GM21390 (cell line): ENCODE measurements around the gene PRMT7.

ENCODE experiments used
- ATAC-seq: cut with Tn5 transposase; IDR thresholded peaks from one replicate; pipeline ENCODE4 v1.9.1; 2021; ENCODE audit not compliant: unreplicated experiment

Gene PRMT7

DNA sequence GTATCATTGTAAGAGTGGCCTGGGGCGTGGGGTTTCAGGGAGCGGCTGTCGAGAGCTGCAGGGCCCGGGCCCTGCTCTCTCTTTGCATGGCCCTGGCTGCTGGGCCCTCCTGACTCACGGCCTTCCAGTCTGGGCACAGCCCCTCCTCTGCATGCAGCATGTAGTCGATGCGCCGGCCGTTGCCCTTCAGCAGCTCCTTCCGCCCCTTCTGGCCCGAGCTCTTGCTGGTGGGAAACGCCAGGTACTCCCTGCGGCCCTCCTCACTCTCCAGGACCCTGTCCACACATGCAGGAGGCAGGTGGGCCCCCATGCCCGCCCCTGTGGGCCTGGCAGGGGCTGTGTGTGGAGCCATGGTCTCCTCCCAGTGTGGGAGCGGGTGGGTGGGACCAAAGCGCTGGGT, 50.7 kb downstream of the PRMT7 start:
- ATAC-seq = no peak

DNA sequence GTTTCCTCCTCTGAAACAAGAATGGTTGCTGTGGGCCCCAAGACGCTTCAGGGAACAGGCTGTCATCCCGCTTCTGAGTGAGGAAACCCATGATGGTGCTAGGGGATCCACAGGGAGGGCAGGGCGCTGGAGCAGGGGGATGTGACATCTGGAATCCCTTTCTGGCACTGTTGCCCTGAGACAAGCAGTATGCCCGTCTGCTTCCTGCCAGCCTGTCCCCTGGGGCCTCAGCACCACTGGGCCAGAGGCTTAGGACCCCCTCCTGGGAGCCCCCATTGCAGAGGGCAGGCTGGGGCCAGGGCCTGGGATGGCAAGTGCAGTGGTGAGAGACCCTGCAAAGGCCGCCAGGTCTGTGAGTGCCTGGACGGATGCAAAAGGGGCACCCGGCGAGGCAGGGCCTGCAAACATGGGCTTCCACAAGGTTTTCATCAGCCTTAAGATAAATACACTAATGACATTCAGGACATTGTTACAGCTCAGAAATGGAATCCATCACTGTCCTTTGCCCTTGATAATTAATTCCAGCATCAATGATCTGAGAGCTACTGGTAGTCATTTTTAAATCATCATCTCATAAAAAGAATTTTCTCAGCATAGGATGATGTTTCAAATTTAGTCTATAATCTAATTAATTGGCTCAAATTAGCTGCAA, 51.6 kb downstream of the PRMT7 start:
- ATAC-seq = no peak

DNA sequence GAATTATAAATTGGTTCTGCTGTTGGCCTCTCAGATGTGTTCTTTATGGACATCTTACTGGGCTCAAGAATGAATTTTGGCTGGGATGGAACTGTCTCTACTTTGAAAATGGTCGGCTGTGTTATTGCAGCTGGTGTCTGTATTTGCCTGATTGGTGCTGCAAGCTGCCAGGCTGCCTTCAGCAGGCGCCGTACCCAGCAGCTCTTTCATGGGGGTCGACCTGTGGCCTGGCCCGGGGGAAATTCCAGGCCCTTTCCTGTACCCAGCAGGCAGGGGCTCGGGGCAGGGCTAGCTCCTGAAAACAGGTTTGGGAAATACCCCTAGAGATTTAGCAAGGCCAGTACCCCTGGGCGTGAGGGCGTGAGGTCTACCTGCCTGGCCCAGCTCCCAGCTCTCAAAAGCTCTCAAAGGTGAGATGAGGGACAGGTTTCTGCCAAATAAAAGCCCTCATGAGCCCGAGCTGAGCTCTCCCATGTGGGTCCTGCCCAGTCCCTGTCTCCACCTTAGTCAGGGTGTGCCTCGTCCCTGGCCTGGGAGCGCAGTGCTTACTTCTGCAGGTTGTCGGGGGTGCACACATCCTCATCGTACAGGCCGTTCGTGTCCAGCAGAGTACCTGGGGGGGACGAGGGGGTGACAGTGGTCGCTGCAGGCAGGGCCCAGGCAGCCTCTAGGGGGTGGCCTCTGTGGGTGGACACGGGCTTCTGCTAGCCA, 52.3 kb downstream of the PRMT7 start:
- no peak for ATAC-seq

DNA sequence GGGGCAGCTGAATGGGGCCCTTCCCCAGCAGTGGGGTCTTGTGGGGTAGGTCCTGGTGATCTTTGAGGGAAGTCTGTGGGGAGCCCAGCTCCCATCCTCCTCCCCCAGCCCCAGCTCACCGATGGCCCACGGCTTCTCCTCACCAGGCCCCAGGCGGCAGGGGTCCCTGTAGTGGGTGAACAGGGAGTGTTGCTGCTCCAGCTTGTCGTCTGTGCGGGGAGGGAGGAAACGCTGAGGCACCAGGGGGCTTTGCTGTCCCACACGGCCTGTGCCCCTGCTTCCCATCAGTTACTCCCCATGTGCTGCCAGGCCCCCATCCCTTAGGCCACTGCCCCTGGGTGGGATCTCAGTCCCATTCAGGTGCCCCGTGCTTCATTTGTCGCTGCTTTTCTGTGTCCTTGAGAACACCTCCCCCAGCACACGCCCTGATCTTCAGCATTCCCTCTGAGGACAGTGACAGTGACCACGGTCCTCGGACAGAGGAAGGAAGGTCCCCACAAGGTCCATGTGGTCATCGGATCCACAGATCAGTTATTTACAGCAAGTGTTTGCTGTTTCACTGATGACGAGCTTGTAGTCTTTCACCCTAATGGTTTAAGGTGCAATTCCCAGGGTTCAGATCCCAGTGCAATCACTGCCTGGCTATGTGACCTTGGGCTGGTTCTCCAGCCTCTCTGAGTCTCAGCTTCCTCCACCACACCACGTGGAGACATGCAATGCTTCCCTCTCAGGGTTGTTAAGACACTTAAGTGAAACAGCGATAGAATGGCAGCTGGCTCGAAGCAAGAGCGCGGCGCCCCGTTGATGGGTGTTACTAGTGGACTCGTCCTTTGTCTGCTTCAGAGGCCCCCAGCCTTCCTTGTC, 53.1 kb downstream of the PRMT7 start:
- no peak for ATAC-seq

DNA sequence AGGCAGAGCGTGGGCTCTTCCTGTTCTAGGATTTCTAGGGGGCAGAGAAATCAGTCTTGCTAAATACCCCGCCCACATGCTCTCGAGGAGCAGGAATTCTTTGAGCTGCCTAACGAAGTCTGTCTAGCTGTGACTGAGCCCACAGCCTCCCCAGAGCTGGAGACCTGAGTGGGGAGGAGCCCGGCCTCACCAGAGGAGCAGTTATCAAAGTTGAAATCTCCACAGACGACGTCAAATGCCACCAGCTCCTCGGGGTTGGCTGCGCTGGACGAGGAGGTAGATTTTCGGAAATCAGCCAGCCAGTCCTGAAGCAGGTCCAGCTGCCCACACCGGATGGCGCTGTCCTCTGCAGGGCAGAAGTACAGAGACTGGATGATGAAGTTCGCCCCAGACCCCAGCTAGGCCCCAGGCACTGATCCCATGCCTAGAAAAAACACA, 53.8 kb downstream of the PRMT7 start:
- ATAC-seq = no peak

DNA sequence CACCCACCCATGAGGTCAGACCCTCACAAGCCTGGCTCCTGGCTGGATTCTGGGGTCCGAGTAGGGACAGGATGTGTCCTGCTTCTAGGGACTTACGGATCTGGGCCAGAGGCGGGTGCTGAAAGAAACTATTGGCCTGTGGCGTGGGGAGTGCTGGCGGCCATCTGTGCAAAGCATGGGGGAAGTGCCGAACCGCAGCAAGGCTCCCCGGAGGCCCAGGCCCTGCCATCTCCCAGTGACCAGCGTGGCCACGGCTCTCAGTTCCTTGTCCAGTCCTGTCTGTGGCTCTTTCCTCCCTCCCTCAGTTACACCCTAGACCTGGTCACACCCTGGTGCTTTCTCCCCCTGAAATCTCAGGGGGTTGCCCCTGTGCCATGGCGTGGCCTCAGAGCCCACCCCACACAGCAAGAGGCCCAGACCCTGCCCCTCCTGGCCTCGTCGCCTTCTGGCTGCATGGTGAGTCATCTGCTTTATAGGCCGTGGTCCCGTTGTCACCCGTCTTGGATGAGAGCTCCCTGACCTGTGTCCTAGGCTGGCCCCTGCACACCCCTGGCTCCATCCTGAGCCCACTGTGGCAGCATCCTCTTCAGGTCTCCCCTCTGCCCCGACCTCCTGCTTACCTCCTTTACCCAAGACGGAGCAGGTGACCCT, 54.5 kb downstream of the PRMT7 start:
- no peak for ATAC-seq

DNA sequence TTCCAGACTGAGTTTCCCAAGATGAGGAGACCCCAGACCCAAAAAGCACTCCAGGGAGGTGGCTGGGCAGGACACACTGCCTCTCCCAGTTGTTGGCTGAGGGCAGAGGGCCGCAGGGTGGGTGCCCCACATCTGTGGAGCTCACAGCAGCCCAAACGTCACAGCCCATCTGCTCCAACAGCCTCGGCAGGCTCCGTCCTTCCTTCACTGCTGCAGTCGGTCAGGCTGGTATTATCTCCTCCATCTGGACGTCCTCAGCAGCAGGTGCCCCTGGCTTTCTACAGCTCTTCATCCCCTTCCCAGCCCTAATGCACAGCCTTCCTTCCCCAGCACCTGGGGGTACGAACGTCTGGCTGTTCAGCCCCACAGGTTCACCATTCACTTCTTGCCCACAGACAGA, 55.2 kb downstream of the PRMT7 start:
- no peak for ATAC-seq

DNA sequence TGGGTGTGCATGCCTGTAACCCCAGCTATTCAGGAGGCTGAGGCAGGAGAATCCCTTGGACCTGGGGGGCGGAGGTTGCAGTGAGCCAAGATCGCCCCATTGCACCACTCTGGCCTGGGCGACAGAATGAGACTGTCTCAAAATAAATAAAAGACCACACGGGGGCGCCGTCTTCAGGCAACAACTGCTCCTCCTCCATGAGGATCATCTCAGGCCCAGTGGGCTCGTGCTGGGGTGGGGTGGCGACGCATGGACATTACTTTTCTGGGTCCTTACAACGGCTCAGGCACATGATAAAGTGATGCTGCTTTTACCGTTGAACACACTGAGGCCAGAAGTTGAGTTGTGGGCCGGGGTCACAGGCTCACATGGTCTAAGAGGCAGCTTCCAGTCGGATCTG, 56.2 kb downstream of the PRMT7 start:
- no peak for ATAC-seq

DNA sequence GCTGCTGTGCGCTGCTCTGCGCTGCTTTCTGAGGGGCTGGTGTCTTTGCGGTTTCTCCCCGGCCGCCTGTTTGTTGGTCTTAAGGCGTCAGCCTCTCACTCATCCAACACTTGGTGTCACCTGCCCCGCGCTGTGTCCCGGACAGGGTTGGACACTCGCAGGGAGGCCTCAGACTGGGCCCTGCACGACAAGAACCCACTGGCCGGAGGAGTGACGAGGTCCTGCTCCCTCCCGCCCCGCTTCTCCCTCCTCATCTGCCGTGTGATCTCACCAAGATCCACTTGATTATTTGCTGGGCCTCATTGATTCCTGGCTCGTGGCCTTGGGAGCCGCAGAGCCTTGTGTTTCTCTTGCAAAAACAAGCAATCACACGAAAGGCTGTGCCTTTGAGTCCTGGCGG, 56.6 kb downstream of the PRMT7 start:
- no peak for ATAC-seq

DNA sequence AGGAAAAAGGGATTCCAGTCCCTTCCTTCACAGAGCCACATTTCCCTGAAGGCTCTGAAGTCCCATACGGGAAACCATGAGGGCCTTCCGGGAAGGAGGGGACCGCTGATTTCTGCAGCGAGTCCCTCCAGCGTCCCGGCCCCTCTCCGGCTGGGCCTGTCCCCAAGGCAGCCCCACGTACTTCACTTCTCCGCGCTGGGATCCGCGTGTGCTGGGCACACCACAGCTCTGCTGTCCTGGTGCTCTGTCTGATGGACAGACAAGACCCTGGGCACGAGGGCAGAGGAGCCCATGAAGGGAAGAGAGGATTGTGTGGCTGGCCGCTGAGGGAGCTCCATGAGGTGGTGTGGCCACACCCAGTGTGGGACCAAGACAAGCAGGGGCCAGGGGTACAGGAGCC, 57.1 kb downstream of the PRMT7 start:
- no peak for ATAC-seq

DNA sequence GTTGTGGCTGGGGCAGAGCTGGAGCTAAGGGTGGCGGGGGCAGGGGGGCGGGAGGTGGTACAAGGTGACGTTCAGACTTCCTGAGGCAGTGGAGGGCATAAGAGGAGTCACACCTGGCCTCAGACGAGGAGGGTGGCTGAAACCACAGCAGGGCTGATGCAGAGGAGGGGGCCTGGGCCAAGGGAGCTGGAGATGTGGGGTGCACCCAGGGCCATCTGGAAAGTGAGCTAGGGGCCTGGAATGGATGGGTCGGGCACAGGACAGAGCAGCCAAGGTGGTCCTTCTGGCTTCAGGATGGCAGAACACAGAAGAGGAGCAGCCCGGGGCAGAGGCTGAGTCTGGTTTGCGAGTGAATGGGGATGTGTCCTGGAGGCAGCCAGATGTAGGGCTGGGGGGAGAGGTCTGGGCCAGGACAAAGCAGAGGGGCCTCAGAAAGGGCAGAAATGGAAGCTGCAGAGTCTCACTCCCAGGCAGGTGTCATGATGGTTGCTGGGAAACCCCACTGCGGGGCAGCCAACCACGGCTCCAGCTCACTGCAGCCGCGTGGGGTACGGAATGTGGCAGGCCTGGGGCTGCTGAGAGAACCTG, 57.6 kb downstream of the PRMT7 start:
- ATAC-seq = no peak

DNA sequence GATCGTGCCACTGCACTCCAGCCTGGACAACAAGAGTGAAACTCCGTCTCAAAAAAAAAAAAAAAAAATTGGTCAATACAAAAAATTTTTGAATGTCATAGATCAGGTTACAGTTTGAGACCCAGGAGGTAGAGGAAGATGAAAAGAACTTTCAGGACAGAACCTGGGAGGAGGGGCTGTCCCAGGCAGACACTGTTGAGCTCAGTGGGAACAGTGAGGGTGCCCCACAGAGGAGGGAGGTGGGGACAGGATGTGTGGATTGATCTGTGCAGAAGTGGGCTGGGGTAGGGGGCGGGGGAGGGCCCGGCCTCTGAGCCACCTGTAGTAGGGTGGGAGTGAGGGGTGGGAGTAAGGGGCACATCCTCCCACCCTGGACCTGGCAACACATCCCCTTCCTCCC, 58.3 kb downstream of the PRMT7 start:
- ATAC-seq = no peak

DNA sequence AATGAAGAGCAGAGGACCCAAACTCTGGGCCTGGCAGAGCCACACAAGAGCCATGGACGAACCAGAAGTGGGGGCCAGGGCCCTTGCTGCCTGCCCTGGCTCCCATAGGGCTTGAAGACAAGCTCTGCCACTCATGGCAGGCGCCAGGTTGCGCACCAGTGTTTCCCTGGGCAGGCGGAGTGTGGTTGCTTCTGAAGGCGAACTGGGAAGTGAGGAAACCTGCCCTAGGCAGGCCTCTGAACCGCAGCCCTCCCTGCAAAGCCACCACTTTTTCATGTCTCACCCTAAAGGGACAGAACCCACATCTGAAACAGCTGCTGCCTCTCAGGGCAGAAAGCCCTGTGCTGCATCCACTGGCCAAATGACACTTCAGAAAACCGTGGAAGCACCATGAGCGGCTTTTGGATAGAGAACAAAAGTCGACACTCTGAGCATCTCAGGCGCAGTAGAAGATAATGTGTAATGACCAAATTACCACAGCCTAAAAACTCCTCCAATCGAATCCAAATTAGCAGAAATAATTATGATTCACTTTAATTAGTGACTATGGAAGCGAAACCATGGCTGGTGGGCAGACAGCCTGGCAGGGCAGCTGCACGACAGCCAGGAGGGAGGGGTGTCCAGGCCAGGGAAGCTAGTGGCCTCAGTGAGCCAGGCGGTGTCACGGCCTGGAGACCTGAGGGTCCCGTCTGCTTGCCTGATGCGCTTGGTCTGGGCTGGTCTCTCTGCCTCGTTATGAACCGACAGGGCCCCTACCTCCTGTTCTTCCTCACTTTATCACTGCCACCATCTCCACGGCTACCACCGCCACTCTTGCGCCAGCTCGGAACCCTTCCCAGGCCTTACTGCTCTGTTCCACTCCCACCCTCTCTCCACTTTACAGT, 59.1 kb downstream of the PRMT7 start:
- peak; percentile 70 for ATAC-seq

DNA sequence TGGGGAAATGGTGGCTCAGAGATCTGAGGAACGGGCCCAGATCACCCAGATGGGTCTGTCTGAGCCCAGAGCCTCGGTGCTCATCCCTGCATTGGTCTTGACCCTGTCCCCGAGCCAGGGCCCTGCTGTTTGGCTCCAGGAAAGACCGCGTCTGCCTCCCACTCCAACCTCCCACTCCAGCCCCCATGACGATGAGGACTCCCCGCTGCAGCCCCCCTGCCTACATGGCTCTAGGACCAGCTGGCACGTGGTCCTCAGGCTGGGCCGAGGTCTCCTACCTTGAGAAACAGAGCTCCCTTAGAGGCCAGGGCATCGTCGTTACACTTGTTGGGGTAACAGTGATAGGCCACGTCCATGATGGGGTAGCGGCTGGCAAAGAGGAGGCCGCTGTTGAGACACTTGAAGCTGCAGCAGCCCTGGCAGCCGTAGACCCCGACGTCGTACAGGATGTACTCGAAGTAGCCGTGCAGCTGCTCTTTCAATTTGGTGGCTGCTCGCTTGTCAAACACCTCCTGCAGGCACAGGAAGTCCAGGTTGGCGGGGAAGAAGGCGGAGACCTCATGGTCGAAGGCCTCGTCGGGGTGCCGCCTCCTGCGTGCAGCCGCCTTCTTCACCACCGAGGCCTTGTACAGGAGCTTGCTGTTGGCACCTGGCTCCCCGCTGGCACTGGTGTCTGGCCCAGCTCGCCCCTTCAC, 59.9 kb downstream of the PRMT7 start:
- ATAC-seq = no peak

DNA sequence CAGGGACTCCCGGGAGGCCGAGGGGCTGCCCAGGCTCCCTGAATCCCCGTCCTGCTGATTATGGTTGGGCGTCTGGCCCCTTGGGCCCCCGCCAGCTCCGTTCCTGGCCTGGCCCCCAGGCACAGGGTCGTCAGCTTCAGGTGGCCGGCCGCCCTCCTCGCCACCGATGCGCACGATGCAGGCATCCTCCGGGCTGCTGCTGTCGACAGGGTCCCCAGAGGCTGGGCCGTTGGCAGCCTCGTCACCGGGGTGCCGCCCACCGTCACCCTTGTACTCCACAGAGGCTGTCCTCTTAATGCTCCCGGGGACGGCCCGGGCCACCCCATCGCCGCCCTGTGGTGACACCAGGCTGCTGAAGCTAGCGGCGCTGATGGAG, 60.4 kb downstream of the PRMT7 start:
- ATAC-seq = no peak

DNA sequence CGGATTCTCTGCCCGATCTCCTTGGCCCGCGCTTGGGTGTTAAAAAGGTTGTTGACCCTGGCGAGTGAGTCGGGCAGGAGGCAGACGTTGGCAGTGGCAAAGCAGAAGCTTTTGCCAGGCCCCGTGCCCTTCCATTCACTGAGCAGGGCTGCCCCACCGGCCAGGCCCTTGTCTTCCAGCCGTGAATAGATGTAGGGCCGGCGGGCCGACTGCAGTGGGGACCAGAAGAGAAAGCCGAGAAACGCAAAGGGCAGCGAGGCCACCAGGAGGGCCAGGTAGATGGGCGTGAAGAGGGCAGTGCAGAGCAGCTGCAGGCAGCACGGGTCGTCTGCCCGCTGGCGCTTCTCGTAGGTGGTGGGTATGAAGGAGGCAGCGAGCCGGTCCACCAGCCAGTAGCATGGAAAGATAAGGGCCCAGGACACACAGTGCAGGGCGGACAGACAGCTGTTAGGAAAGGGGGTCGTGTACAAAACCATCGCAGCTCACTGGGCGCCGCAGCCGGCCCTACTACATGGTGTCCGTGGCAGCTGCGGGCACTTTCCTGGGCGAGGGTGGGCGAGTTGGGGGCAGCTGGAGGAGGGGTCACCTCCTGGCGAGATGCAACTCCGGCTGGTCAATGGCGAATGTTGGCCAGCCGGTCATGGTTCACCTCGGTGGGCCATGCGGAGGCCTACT, 61.0 kb downstream of the PRMT7 start:
- no peak for ATAC-seq

DNA sequence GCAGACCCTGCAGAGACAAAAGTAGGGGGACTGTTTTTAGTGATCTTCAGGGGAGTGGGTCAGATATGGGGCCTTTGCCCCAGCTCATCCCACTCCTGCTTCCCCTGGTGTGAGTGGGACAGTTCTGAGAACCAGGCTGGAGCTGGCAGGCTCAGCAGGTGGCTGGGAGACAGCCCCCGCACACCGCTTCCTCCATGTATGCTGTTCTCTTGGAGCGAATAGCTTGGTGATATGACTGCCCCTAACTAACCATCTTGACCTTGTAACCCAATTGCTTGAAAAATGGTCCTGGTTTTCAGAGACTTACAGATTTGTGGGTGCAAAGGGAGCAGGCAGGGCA, 61.5 kb downstream of the PRMT7 start:
- no peak for ATAC-seq

DNA sequence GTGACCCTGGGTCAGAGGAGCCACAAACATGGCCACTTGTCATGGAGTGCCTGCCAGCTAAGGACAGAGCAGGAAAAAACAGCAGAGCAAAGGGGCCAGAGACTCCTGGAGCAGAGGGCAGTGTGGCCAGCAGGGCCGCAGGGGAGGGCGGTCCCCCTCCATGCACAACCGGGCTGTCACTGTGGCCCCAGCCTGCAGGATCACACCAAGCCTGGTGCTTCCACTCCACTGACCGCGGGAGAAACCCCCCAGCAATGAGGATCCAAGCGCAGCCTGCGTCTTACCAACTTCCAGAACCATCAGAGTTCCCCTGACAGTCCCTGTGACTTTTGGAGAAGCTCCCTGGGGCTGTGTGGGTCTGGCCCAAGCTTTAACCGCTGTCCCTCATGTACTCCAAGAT, 62.0 kb downstream of the PRMT7 start:
- no peak for ATAC-seq
